Esophagus muscularis mucosa (tissue), 4 donors: ENCODE results near the gene NT5DC1. TPM values are rescaled to one million over a fixed set of nuclear protein-coding genes. Genes with fewer than 3 reads are reported as not detected.

Source experiments
- DNase-seq: peaks from one replicate; pipeline ENCODE4 v3.0.0-alpha.2; 2017; ENCODE audit errors: extremely low spot score
- H3K27ac ChIP-seq, 4 donors: fragments of 200-600 bp; sonication (generic); replicated peaks in 1 of 4; 1 replicate in 3 of 4; 2 replicates in 1 of 4; pipeline ENCODE4 v1.5.1; 2016 to 2019; ENCODE audit warnings: mild to moderate bottlenecking in 1 of 4
- H3K27me3 ChIP-seq, 4 donors: fragments of 200-600 bp; sonication (generic); one replicate each; pipeline versions ENCODE4 v1.5.1 to v1.6.0; 2016 to 2019
- H3K36me3 ChIP-seq, 4 donors: fragments of 200-600 bp; sonication (generic); one replicate each; pipeline ENCODE4 v1.5.1; 2016 to 2019
- H3K4me1 ChIP-seq, 4 donors: fragments of 200-600 bp; sonication (generic); one replicate each; pipeline ENCODE4 v1.5.1; 2016 to 2019
- H3K4me3 ChIP-seq, 4 donors: fragments of 200-600 bp; sonication (generic); 1 replicate in 2 of 4; 2 replicates in 2 of 4; pipeline ENCODE4 v1.5.1; 2016 to 2019; ENCODE audit warnings: mild to moderate bottlenecking in 4 of 4, moderate library complexity in 1 of 4
- H3K9me3 ChIP-seq, 4 donors: fragments of 200-600 bp; sonication (generic); 1 replicate in 3 of 4; 2 replicates in 1 of 4; pipeline ENCODE4 v1.5.1; 2016 to 2019
- EP300 ChIP-seq: sonication (generic); formaldehyde crosslinking; IDR thresholded peaks from one replicate; pipeline ENCODE4 v1.6.1; 2017; ENCODE audit warnings: antibody characterized with exemption
- POLR2A ChIP-seq: fragments of 450-650 bp; IDR thresholded peaks from one replicate; pipeline ENCODE4 v1.6.1; 2017; ENCODE audit warnings: antibody characterized with exemption, moderate library complexity, mild to moderate bottlenecking, low read depth
- POLR2AphosphoS5 ChIP-seq, 2 donors: sonication (generic); formaldehyde crosslinking; IDR thresholded peaks; one replicate each; pipeline ENCODE4 v1.6.1; 2017; ENCODE audit warnings: antibody characterized with exemption in 2 of 2
- WGBS: methylation state at CpG from one replicate; pipeline ENCODE4 v1.1.5; 2018; 5-methylcytosine and 5-hydroxymethylcytosine counted together
- intact Hi-C: fragments of 100-400 bp; cut with DNase I; formaldehyde crosslinking; loops from one replicate; pipeline ENCODE4 v1.15.1; 2023
- total RNA-seq, 4 donors: library from RNA; depleted of rRNA; stranded (reverse); fragments of >200 nt; gene quantifications; one replicate each; pipeline versions ENCODE4 v1.1.0 to v1.2.1, GENCODE V29; 2016
- TF ChIP-seq, protein P1 (sequence below), 3 experiments: fragments of 200-600 bp in 2 of 3; fragments of 450-650 bp in 1 of 3; sonication (generic) in 2 of 3; IDR thresholded peaks; one replicate each; pipeline ENCODE4 v1.5.1; 2017 to 2019; ENCODE audit warnings: antibody characterized with exemption in 3 of 3, mild to moderate bottlenecking in 2 of 3, moderate library complexity in 1 of 3

NT5DC1 gene
- total RNA-seq, 4 donors from 2014 or later: 4.1 to 8.4 (median 6.7) TPM

DNA sequence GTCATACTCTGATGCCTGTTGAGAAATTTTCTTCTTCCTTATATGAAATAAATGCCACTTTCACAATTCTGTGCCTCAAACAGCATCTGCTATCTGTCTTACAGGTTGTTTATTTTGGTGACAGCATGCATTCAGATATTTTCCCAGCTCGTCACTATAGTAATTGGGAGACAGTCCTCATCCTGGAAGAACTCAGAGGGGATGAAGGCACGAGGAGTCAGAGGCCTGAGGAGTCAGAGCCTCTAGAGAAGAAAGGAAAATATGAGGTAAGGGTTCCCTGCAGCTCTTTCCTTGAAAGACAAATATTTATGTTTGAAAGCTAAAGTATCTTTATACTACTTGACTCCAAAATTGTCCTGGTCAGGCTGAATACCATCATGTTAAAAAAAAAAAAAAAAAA lies 137.4 kb downstream of the NT5DC1 start:
- Histone ChIP-seq H3K27me3 (no peaks in the 10 kb centered on the region), H3K4me1 (no peaks in the 10 kb centered on the region), H3K4me3 (no peak overlapping the region), H3K9me3 (no peaks in the 10 kb centered on the region), H3K27ac (no peak overlapping the region), H3K36me3 (peaks cover 7 to 27% (median 17%) of the 10 kb centered on the region in 4 donors)
- intact Hi-C loops: no loop called here
- TF ChIP-seq POLR2A: no peak
- no peak for TF ChIP-seq EP300
- TF ChIP-seq POLR2AphosphoS5 (IDR thresholded peaks at IDR 0.05): no peak
- TF ChIP-seq, protein P1, sequence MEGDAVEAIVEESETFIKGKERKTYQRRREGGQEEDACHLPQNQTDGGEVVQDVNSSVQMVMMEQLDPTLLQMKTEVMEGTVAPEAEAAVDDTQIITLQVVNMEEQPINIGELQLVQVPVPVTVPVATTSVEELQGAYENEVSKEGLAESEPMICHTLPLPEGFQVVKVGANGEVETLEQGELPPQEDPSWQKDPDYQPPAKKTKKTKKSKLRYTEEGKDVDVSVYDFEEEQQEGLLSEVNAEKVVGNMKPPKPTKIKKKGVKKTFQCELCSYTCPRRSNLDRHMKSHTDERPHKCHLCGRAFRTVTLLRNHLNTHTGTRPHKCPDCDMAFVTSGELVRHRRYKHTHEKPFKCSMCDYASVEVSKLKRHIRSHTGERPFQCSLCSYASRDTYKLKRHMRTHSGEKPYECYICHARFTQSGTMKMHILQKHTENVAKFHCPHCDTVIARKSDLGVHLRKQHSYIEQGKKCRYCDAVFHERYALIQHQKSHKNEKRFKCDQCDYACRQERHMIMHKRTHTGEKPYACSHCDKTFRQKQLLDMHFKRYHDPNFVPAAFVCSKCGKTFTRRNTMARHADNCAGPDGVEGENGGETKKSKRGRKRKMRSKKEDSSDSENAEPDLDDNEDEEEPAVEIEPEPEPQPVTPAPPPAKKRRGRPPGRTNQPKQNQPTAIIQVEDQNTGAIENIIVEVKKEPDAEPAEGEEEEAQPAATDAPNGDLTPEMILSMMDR (IDR thresholded peaks at IDR 0.05): no peak
- DNase-seq: no peak
- WGBS: 65% methylated on average over 2 of the region's 2 CpGs

DNA sequence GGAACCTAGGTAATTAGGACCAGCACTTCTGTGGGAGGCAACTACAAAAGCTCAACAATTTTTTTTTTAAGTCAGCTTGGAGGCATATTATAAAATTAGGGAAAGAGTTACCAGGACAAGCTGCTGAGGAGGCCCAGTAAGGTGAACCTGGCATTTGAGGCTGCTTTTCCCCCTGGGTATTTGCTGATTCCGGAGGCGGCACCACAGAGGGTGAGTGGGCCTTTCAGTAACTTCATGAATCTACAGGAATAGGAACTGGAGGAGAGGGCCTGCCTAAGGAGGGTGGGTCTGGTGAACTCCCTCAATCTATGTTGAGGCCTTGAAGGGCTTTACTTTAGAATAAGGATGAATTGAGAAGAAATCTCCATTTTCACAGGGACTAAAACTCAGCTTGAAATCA lies 138.6 kb downstream of the NT5DC1 start:
- no peaks in the 10 kb centered on the region for H3K27me3 ChIP-seq
- WGBS: 95% methylated on average over 2 of the region's 2 CpGs
- TF ChIP-seq, protein P1 (IDR thresholded peaks at IDR 0.05): no peak
- no peak for TF ChIP-seq EP300
- TF ChIP-seq POLR2AphosphoS5 (IDR thresholded peaks at IDR 0.05): no peak
- no peak for TF ChIP-seq POLR2A
- no peaks in the 10 kb centered on the region for H3K4me1 ChIP-seq
- intact Hi-C loops: no loop called here
- peaks cover 7 to 27% (median 19%) of the 10 kb centered on the region in 4 donors for H3K36me3 ChIP-seq
- no peak overlapping the region for H3K27ac ChIP-seq
- no peak overlapping the region for H3K4me3 ChIP-seq
- DNase-seq: no peak
- H3K9me3 ChIP-seq: no peaks in the 10 kb centered on the region

DNA sequence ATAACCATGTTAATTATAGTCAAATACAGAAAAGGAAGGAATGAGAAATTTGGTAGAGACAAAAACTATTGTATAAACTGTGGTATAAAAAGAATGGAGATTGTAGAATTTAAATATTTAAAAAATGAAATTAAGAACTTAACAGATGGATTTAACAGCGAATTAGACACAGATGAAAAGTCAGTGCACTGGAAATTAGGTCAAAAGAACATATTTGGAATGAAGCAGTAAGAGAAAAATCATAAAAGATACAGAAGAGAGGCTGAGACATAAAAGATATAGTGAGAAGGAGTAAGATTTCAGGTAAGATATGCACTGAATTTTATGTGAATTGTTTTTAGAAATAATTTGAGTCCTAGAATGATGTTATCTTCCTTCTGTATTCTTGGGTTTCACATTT lies 139.2 kb downstream of the NT5DC1 start:
- H3K27ac ChIP-seq: no peak overlapping the region
- intact Hi-C loops: no loop called here
- H3K4me3 ChIP-seq: no peak overlapping the region
- H3K27me3 ChIP-seq: no peaks in the 10 kb centered on the region
- no peak for TF ChIP-seq POLR2A
- TF ChIP-seq POLR2AphosphoS5 (IDR thresholded peaks at IDR 0.05): no peak
- TF ChIP-seq EP300: no peak
- TF ChIP-seq, protein P1 (IDR thresholded peaks at IDR 0.05): no peak
- peaks cover 7 to 27% (median 20%) of the 10 kb centered on the region in 4 donors for H3K36me3 ChIP-seq
- no peak for DNase-seq
- H3K9me3 ChIP-seq: no peaks in the 10 kb centered on the region
- H3K4me1 ChIP-seq: no peaks in the 10 kb centered on the region
- WGBS: 92% methylated on average over 1 of the region's 1 CpG

DNA sequence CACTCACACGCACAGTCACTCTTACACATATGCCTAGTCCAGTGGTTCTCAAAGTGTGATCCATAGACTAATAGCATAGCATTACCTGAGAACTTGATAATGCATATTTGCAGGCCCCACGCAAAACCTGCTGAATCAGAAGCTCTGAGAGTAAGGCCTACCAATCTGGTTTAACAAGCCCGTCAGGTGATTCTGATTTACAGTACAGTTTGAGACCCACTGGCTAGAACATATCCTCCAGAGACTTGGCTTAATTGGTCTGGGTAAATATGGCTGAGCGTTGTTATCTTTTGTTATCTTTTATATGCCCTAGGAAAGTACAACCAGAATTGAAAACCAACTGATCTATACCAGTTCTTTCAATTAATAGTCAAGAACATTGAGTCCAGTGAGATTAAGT lies 143.6 kb downstream of the NT5DC1 start:
- intact Hi-C loops: no loop called here
- TF ChIP-seq, protein P1 (IDR thresholded peaks at IDR 0.05): no peak
- TF ChIP-seq POLR2AphosphoS5 (IDR thresholded peaks at IDR 0.05): no peak
- 82% methylated on average over 3 of the region's 4 CpGs for WGBS
- Histone ChIP-seq H3K27ac (no peak overlapping the region), H3K36me3 (peaks cover 0 to 7% (median 1%) of the 10 kb centered on the region in 4 donors), H3K4me1 (peaks cover 3 to 10% (median 7%) of the 10 kb centered on the region in 4 donors), H3K9me3 (no peaks in the 10 kb centered on the region), H3K4me3 (no peak overlapping the region), H3K27me3 (no peaks in the 10 kb centered on the region)
- no peak for DNase-seq

DNA sequence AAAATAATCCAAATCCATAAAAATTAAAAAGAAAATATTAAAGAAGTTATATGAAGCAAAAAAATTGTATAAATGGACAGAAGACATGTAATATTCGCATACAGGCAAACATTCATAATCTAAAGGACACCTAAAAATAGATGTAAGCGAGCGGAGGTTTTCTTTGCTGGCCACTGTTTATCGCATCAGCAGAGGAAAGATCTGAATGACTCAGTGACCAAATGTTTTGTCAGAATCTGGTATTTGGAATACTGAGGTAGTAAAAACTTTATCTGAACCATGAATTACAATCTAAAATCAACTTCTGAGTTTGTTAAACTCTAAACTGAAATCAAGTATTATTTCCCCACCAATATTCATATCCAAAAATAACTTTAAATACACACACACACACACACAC lies 145.4 kb downstream of the NT5DC1 start:
- Histone ChIP-seq H3K4me1 (peaks cover 14 to 28% (median 24%) of the 10 kb centered on the region in 4 donors), H3K27ac (no peak overlapping the region), H3K27me3 (no peaks in the 10 kb centered on the region), H3K36me3 (peaks cover 0 to 5% (median 0%) of the 10 kb centered on the region in 4 donors), H3K4me3 (no peak overlapping the region), H3K9me3 (no peaks in the 10 kb centered on the region)
- intact Hi-C loops: no loop called here
- TF ChIP-seq POLR2A: no peak
- no peak for TF ChIP-seq POLR2AphosphoS5 (IDR thresholded peaks at IDR 0.05)
- no peak for TF ChIP-seq EP300
- TF ChIP-seq, protein P1 (IDR thresholded peaks at IDR 0.05): no peak
- WGBS: 87% methylated on average over 4 of the region's 4 CpGs
- DNase-seq: no peak
